HG02759 (cell line): ENCODE measurements around the gene HAUS3.

Experiments
- ATAC-seq: cut with Tn5 transposase; IDR thresholded peaks from one replicate; pipeline ENCODE4 v1.9.1; 2021; ENCODE audit warnings: mild to moderate bottlenecking, moderate library complexity; ENCODE audit not compliant: unreplicated experiment

The HAUS3 gene

GRCh38 chr4:2265113-2266110 is 23.5 kb upstream of the HAUS3 start:
- ATAC-seq: no peak

DNA sequence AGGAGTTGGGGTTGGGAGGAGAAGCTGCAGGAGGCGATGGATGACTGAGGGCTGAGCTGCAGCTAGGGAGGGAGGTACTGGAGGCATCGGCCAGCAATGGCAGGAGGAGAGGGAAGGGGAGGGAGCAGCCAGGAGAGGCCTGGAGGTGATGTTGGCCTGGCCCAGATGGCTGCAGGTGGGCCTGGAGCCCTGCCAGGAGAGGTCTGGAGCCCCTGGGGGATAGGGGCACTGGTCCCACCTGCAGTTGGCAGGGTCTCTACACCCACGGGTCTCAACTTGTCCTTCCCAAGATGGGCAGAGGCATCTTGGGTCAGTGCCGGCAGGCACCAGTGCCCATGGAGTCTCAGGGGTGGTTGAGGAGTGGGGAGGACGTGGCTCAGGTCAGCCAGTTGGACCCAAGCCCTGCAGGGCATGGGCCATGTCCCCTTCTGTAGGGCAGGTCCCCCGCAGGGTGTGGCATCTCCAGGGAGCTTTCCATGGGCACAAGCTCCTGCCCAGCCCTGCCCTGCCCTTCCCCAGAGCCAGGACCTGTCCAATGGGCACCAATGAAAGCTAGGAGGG is 22.6 kb upstream of the HAUS3 start:
- ATAC-seq: no peak

- ATAC-seq: no peak
Observed at GRCh38 chr4:2263926-2264321, 22.0 kb upstream of the HAUS3 start.

GRCh38 chr4:2262944-2263250 is 21.0 kb upstream of the HAUS3 start:
- ATAC-seq: no peak

GRCh38 chr4:2262145-2262943 is 20.4 kb upstream of the HAUS3 start:
- peak; percentile 91 for ATAC-seq

DNA sequence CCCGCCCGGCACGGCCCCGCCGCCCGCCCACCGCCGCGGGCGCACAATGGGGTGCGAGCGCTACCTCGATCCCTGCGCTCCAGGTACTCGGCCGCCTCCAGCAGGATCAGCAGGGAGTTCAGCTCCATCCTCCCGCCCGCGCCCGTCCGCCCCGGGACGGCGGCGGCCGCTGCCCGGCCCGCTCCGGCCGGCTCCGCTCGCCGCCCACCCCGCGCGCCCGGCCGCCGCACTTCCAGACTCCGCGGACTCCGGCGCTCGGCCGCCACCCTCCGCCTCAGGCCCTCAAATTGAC is 19.9 kb upstream of the HAUS3 start, which contains the start of gene MXD4:
MXD4 (minus strand) TSS at position 257 of the 292 bp plus-strand sequence; CDS start at position 128, 129 bp downstream.
- peak; percentile 1 for ATAC-seq

DNA sequence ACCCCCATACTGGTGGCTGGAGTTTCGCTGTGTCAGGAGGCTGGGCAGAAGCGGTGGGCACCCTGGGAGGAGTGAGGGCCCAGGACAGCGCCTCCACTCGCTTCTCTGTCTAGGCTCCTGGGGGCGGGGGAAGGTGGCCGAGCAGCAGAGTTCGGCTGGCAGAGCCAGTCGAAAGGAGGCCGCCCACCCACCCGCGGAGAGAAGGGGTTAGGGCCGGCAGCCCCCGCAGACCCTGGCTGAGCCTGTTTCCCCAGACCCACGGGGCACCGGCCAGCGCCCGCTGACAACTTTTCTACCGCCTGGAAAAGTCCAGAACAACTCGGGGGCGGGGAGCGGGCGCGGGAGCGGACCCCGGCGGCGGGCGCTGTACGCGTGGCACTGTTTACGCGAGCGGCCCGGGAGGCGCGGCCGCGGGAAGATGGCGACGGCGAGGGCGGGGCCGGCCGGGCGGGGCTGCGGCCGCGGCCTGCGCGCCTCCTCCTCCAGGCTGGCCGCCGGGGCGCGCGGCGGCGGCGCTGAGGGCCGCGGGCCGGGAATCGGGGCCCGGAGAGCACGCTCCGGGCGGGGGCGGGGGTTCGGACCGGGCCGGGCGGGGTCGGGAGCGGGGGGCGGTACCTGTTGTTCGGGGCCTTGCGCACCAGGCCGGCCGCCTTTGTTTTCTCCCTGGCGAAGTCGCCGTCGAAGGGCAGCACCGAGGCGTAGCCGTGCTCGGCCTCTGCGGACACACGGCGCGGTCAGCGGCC is 19.4 kb upstream of the HAUS3 start:
- peak; percentile 24 for ATAC-seq

- no peak for ATAC-seq
Observed at GRCh38 chr4:2260344-2261109, 18.6 kb upstream of the HAUS3 start.

- no peak for ATAC-seq
Observed at GRCh38 chr4:2259541-2260343, 17.8 kb upstream of the HAUS3 start.

GRCh38 chr4:2259036-2259540 is 17.2 kb upstream of the HAUS3 start:
- no peak for ATAC-seq

GRCh38 chr4:2258091-2259035 is 16.4 kb upstream of the HAUS3 start:
- no peak for ATAC-seq

DNA sequence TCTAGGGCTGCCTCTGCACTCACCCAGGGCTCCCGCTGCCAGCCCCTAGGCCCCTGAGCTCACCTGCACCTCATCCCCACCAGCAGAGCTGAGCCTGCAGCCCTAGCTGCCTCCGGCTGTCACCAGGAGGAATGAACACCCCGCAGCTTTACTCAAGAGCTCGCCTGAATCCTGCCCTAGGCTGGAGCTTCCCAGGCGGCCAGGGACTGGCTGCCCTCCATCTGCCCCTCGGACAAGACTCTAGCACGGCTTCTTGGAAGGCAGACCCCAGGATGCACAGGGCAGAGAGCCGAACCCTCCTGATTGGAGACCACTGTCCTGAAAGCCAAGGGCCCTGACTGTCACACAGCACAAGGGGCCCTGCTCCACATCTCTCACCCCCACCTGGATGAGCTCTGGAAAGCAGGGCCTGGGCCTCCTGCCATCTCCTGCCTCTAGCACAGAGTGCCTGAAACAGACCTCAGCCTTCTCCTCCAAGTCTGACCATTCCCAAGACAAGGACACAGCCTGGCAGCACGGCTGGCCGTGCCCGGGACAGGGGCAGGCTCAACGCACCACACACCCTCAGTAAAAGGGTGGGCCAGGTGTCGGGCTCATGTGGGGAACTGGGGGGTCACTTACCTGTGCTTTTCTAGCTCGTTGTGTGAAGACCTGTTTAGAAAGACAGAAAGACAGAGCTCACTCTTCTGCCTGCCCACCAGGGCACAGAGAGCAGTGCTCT is 15.6 kb upstream of the HAUS3 start:
- ATAC-seq: no peak

DNA sequence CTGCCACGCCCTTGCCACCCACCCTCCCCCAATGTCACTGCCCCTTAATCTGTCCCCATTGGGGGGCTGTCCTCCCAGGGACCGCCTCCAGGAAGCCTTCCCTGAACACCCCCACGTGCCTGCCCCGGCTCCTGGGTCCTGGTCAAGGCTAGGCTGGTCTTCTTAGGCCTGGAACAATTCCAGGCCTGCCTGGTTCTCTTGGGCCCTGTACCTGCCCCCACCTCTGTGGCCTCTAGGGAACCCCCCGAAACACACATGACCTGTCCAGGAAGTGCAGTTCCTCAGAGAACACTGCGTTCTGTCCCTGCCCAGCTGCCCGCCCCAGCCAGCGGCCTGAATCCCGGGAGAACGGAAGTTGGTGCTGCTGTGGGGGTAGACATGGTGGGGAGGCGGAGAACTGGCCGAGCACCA is 14.9 kb upstream of the HAUS3 start:
- no peak for ATAC-seq

DNA sequence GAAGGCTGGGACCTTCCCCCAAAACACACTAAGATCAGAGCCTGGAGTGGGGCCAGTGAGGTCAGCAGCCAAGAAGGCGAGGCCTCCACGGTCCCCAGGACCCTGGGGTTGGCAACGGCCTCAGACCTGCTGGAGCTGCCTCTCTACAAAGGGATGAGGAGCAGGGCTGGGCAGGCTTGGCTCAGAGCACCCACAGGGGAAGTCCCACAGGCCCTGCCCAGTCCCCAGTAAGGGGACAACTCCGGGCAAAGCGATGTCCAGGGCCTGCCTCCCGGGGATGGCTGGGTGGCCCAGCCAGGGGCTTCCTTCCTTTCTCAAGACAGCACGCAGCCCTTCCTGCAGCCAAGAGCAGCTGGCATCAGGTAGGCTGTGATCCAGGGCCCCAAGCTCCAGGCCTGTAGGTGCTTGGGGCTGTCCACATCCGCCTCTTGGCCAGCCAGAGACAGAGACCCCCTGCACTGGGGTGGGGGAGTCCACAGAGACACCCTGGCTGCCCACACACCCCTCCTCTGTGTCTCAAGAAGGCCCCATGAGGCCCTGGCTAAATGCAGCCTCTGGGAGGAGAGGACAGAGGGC is 14.3 kb upstream of the HAUS3 start:
- no peak for ATAC-seq

GRCh38 chr4:2255501-2256155 is 13.7 kb upstream of the HAUS3 start:
- no peak for ATAC-seq

- no peak for ATAC-seq
Observed at GRCh38 chr4:2254665-2255500, 13.0 kb upstream of the HAUS3 start.
